Activated CD8-positive, alpha-beta T cell treated with anti-CD3 and anti-CD28 coated beads for 36 hours (primary cell): ENCODE data around the gene NPAT. TPM values are rescaled to one million over a fixed set of nuclear protein-coding genes. Genes with fewer than 3 reads are reported as not detected.
A peak's percentile ranks its signal among the peaks of the same experiment; 100 is the strongest.
"Not testable (repeated sequence)": the region's sequence is repeated elsewhere in the genome, so short reads cannot be mapped to it uniquely, and the experiment has no call there.

ENCODE experiments used
- ATAC-seq: fragments of 200-7000 bp; cut with Tn5 transposase; one replicate; pipeline ENCODE4 v1.10.0; 2021; ENCODE audit warnings: mild to moderate bottlenecking, moderate library complexity
- CTCF ChIA-PET: fragments of 350-600 bp; sonication (Branson Sonifier 250); formaldehyde crosslinking; loops from one replicate; lab custom pipeline; 2021; ENCODE audit warnings: antibody characterized with exemption; lab: Charles Lee
- POLR2A ChIA-PET: fragments of 350-600 bp; sonication (Branson Sonifier 250); formaldehyde crosslinking; loops from one replicate; lab custom pipeline; 2021; ENCODE audit warnings: antibody characterized with exemption; lab: Charles Lee
- DNase-seq: peaks from one replicate; pipeline ENCODE4 v3.0.0-alpha.2; 2020
- H3K27ac Mint-ChIP-seq: one replicate; pipeline ENCODE4 v1.8.0; 2021; ENCODE audit warnings: mild to moderate bottlenecking, mixed read lengths
- H3K27me3 Mint-ChIP-seq: one replicate; pipeline ENCODE4 v1.8.0; 2021; ENCODE audit warnings: mixed read lengths
- H3K36me3 Mint-ChIP-seq: one replicate; pipeline ENCODE4 v1.8.0; 2021; ENCODE audit warnings: low read depth, mixed read lengths
- H3K4me1 Mint-ChIP-seq: one replicate; pipeline ENCODE4 v1.8.0; 2021; ENCODE audit warnings: low read depth, mixed read lengths
- H3K4me3 Mint-ChIP-seq: one replicate; pipeline ENCODE4 v1.8.0; 2021; ENCODE audit warnings: mild to moderate bottlenecking, moderate library complexity, mixed read lengths
- H3K9me3 Mint-ChIP-seq: one replicate; pipeline ENCODE4 v1.8.0; 2021; ENCODE audit warnings: mixed read lengths
- CTCF ChIP-seq: fragments of 200-600 bp; IDR thresholded peaks from one replicate; pipeline ENCODE4 v1.8.0; 2022; ENCODE audit warnings: antibody characterized with exemption, mild to moderate bottlenecking
- intact Hi-C: fragments of 100-400 bp; cut with micrococcal nuclease; formaldehyde crosslinking; loops from one replicate; pipeline ENCODE4 v1.10.0; 2022
- total RNA-seq, 2 experiments: library from RNA; stranded (reverse); gene quantifications; one replicate each; pipeline ENCODE4 v1.2.3, GENCODE V29; 2021

The NPAT gene
- total RNA-seq, 2 experiments from 2014 or later = 32.1 to 37.1 TPM

- Mint-ChIP-seq H3K4me1 (peaks cover 21% of the 10 kb centered on the region), H3K36me3 (peaks cover 30% of the 10 kb centered on the region), H3K9me3 (no peaks in the 10 kb centered on the region), H3K27me3 (no peaks in the 10 kb centered on the region), H3K4me3 (no peak overlapping the region), H3K27ac (no peak overlapping the region)
- no peak for TF ChIP-seq CTCF
- intact Hi-C loops = no loop called here
- ChIA-PET CTCF (interaction anchor here (1.5 kb wide), 1 partner anchor 517 kb away, joined by 3 read pairs; no protein-coding TSS in a partner anchor), POLR2A (interaction anchor here (1.3 to 1.4 kb wide), 2 partner anchors 9 to 98 kb away, joined by 3 read pairs; no protein-coding TSS in a partner anchor)
- ATAC-seq (no peak), DNase-seq (no peak)
These were observed 90.4 kb downstream of the NPAT start for GRCh38 chr11:108131993-108132392.

- Mint-ChIP-seq H3K36me3 (peaks cover 28% of the 10 kb centered on the region), H3K4me1 (peaks cover 21% of the 10 kb centered on the region), H3K27me3 (no peaks in the 10 kb centered on the region), H3K4me3 (no peak overlapping the region), H3K27ac (no peak overlapping the region), H3K9me3 (no peaks in the 10 kb centered on the region)
- no peak for TF ChIP-seq CTCF
- POLR2A ChIA-PET = no interaction called here
- DNase-seq (no peak), ATAC-seq (no peak)
- intact Hi-C loops = no loop called here
- CTCF ChIA-PET = no interaction called here
These were observed 93.7 kb downstream of the NPAT start for GRCh38 chr11:108128772-108129171.

GRCh38 chr11:108125096-108125495, 97.3 kb downstream of the NPAT start:
- ChIA-PET CTCF (no interaction called here), POLR2A (interaction anchor here (1.0 to 1.2 kb wide), 2 partner anchors 14 to 30 kb away, joined by 3 read pairs; no protein-coding TSS in a partner anchor)
- TF ChIP-seq CTCF = no peak
- H3K36me3 Mint-ChIP-seq = peaks cover 30% of the 10 kb centered on the region
- no peaks in the 10 kb centered on the region for H3K27me3 Mint-ChIP-seq
- ATAC-seq = no peak
- peaks cover 40% of the 10 kb centered on the region for H3K4me1 Mint-ChIP-seq
- H3K9me3 Mint-ChIP-seq = no peaks in the 10 kb centered on the region
- no peak overlapping the region for H3K4me3 Mint-ChIP-seq
- intact Hi-C loops = no loop called here
- no peak for DNase-seq
- no peak overlapping the region for H3K27ac Mint-ChIP-seq

- no peaks in the 10 kb centered on the region for H3K27me3 Mint-ChIP-seq
- TF ChIP-seq CTCF = no peak
- ChIA-PET CTCF (no interaction called here), POLR2A (interaction anchor here (0.7 to 1.9 kb wide), 7 partner anchors 10 to 115 kb away, joined by 3 to 7 read pairs (median 4); no protein-coding TSS in a partner anchor)
- H3K36me3 Mint-ChIP-seq = peaks cover 22% of the 10 kb centered on the region
- peaks cover 42% of the 10 kb centered on the region for H3K4me1 Mint-ChIP-seq
- no peak for DNase-seq
- ATAC-seq = no peak
- peak overlapping the region; percentile 83 for H3K4me3 Mint-ChIP-seq
- intact Hi-C loops = no loop called here
- H3K9me3 Mint-ChIP-seq = no peaks in the 10 kb centered on the region
- peak overlapping the region; percentile 85 for H3K27ac Mint-ChIP-seq
These were observed 100.2 kb downstream of the NPAT start for GRCh38 chr11:108122166-108122628.

GRCh38 chr11:108121274-108122155, 100.9 kb downstream of the NPAT start, which contains the start of gene ACAT1:
TSS of gene ACAT1 (plus strand) at chr11:108121567. CDS start at chr11:108121607, 40 bp downstream.
- CTCF ChIA-PET = no interaction called here
- Mint-ChIP-seq H3K36me3 (peaks cover 20% of the 10 kb centered on the region), H3K4me3 (peak within 1 kb of the TSS; percentile 83), H3K4me1 (peaks cover 41% of the 10 kb centered on the region), H3K27ac (peak within 1 kb of the TSS; percentile 89), H3K9me3 (no peaks in the 10 kb centered on the region), H3K27me3 (no peaks in the 10 kb centered on the region)
- ATAC-seq (peak; percentile 98), DNase-seq (peak; percentile 98)
- intact Hi-C loops = no loop called here
- TF ChIP-seq CTCF = peak; percentile 3
- POLR2A ChIA-PET = interaction anchor here (0.6 to 1.9 kb wide), 7 partner anchors 12 to 424 kb away, joined by 3 to 7 read pairs (median 4); no protein-coding TSS in a partner anchor

GRCh38 chr11:108120936-108121273, 101.5 kb downstream of the NPAT start:
- intact Hi-C loops, H3K9me3 Mint-ChIP-seq, ATAC-seq, H3K27me3 Mint-ChIP-seq, DNase-seq, CTCF ChIA-PET: not testable (repeated sequence)
- peak overlapping the region; percentile 83 for H3K4me3 Mint-ChIP-seq
- peak overlapping the region; percentile 89 for H3K27ac Mint-ChIP-seq
- H3K4me1 Mint-ChIP-seq = peaks cover 40% of the 10 kb centered on the region
- POLR2A ChIA-PET = interaction anchor here (0.6 to 1.0 kb wide), 2 partner anchors 9 to 425 kb away, joined by 3 read pairs; no protein-coding TSS in a partner anchor
- peaks cover 16% of the 10 kb centered on the region for H3K36me3 Mint-ChIP-seq
